Left ventricle myocardium inferior (tissue), 1 donor: ENCODE results near the gene CCDC30. TPM values are rescaled to one million over a fixed set of nuclear protein-coding genes. Genes with fewer than 3 reads are reported as not detected.

ENCODE experiments used
- DNase-seq: peaks from one replicate; pipeline ENCODE4 v3.0.0-alpha.2; 2020
- H3K27ac ChIP-seq: fragments of 200-600 bp; replicated peaks from 2 replicates; pipeline ENCODE4 v1.8.0; 2021
- H3K27me3 ChIP-seq: fragments of 200-600 bp; 2 replicates; pipeline ENCODE4 v1.8.0; 2021; ENCODE audit warnings: low read depth
- H3K36me3 ChIP-seq: fragments of 200-600 bp; 2 replicates; pipeline ENCODE4 v1.8.0; 2021
- H3K4me1 ChIP-seq: fragments of 200-600 bp; 2 replicates; pipeline ENCODE4 v1.8.0; 2021
- H3K4me3 ChIP-seq: fragments of 200-600 bp; 2 replicates; pipeline ENCODE4 v1.8.0; 2021; ENCODE audit warnings: mild to moderate bottlenecking, moderate library complexity
- H3K9me3 ChIP-seq: fragments of 200-600 bp; replicated peaks from 2 replicates; pipeline ENCODE4 v1.8.0; 2021
- CTCF ChIP-seq: fragments of 200-600 bp; IDR thresholded peaks from 2 replicates; pipeline ENCODE4 v1.8.0; 2021; ENCODE audit warnings: antibody characterized with exemption, mild to moderate bottlenecking, borderline replicate concordance
- intact Hi-C: fragments of 100-400 bp; cut with micrococcal nuclease; formaldehyde crosslinking; loops from one replicate; pipeline ENCODE4 v1.11.0; 2022
- total RNA-seq: library from RNA; stranded (reverse); fragmentation: NEBNext Ultra II Directional; extraction: Animal tissue kit (Norgen Biotek cat#: 25700); gene quantifications from one replicate; pipeline ENCODE4 v1.2.1, GENCODE V29; 2021
- donor health status: DM: no; HTN: yes; CAD: no; lungs with severe emphysema.

The CCDC30 gene
- total RNA-seq, 1 donor from 2014 or later: 2.2 TPM

- Histone ChIP-seq H3K4me3 (no peak overlapping the region), H3K36me3 (peaks cover 35% of the 10 kb centered on the region), H3K4me1 (peaks cover 67% of the 10 kb centered on the region), H3K27ac (no peak overlapping the region), H3K9me3 (no peaks in the 10 kb centered on the region), H3K27me3 (no peaks in the 10 kb centered on the region)
- no peak for TF ChIP-seq CTCF
- intact Hi-C loops: no loop called here
- no peak for DNase-seq
These were observed 229.4 kb downstream of the CCDC30 start for GRCh38 chr1:42692461-42692860.

GRCh38 chr1:42692911-42693310 lies 229.8 kb downstream of the CCDC30 start:
- no peak overlapping the region for H3K4me3 ChIP-seq
- peaks cover 63% of the 10 kb centered on the region for H3K4me1 ChIP-seq
- intact Hi-C loops: no loop called here
- no peak for DNase-seq
- H3K27ac ChIP-seq: no peak overlapping the region
- no peak for TF ChIP-seq CTCF
- H3K27me3 ChIP-seq: no peaks in the 10 kb centered on the region
- H3K36me3 ChIP-seq: peaks cover 39% of the 10 kb centered on the region
- H3K9me3 ChIP-seq: no peaks in the 10 kb centered on the region

- intact Hi-C loops: no loop called here
- no peak for TF ChIP-seq CTCF
- Histone ChIP-seq H3K27ac (no peak overlapping the region), H3K4me3 (no peak overlapping the region), H3K9me3 (no peaks in the 10 kb centered on the region), H3K27me3 (no peaks in the 10 kb centered on the region), H3K36me3 (peaks cover 93% of the 10 kb centered on the region), H3K4me1 (peaks cover 9% of the 10 kb centered on the region)
- no peak for DNase-seq
These were observed 235.2 kb downstream of the CCDC30 start for GRCh38 chr1:42698081-42698813.

- Histone ChIP-seq H3K4me3 (no peak overlapping the region), H3K36me3 (peaks cover 98% of the 10 kb centered on the region), H3K27ac (no peak overlapping the region), H3K9me3 (no peaks in the 10 kb centered on the region), H3K4me1 (no peaks in the 10 kb centered on the region), H3K27me3 (no peaks in the 10 kb centered on the region)
- DNase-seq: no peak
- TF ChIP-seq CTCF: no peak
- intact Hi-C loops: no loop called here
These were observed 236.9 kb downstream of the CCDC30 start for GRCh38 chr1:42700006-42700405.

- Histone ChIP-seq H3K4me3 (no peak overlapping the region), H3K4me1 (no peaks in the 10 kb centered on the region), H3K36me3 (peaks cover 87% of the 10 kb centered on the region), H3K27me3 (no peaks in the 10 kb centered on the region), H3K27ac (no peak overlapping the region), H3K9me3 (no peaks in the 10 kb centered on the region)
- no peak for TF ChIP-seq CTCF
- DNase-seq: no peak
- intact Hi-C loops: no loop called here
These were observed 240.9 kb downstream of the CCDC30 start for GRCh38 chr1:42703888-42704464.

Other genes starting within 250 kb of the CCDC30 start
- gene FOXJ3, start 128.1 kb upstream of the CCDC30 start, total RNA-seq: 40.7 TPM
- 10.2 TPM for gene RIMKLA, start 82.5 kb upstream of the CCDC30 start, total RNA-seq
- 2.6 TPM for gene ZMYND12, start 7.3 kb upstream of the CCDC30 start, total RNA-seq
- 33.9 TPM for gene PPCS, start 6.7 kb upstream of the CCDC30 start, total RNA-seq
- gene PPIH, start 195.1 kb downstream of the CCDC30 start, total RNA-seq: 21.0 TPM
- gene YBX1, start 219.1 kb downstream of the CCDC30 start, total RNA-seq: 754 TPM